NCI-H748 treated with DMSO at 0.1 percent for 48 hours (cell line): ENCODE data around the gene ATF7IP.
A peak's percentile ranks its signal among the peaks of the same experiment; 100 is the strongest.
"Not testable (repeated sequence)": the region's sequence is repeated elsewhere in the genome, so short reads cannot be mapped to it uniquely, and the experiment has no call there.

Source experiments
- DNase-seq: peaks from one replicate; lab custom pipeline; 2025; lab: John Stamatoyannopoulos, UW

The ATF7IP gene

GRCh38 chr12:14367040-14367661 lies 1.7 kb downstream of the ATF7IP start:
- DNase-seq = peak; percentile 23

- DNase-seq = no peak
Measured at GRCh38 chr12:14369311-14369710, 3.8 kb downstream of the ATF7IP start.

- DNase-seq = no peak
Measured at GRCh38 chr12:14373217-14373616, 7.7 kb downstream of the ATF7IP start.

GRCh38 chr12:14379508-14379907 lies 14.0 kb downstream of the ATF7IP start:
- DNase-seq = no peak

GRCh38 chr12:14384783-14385638 lies 19.5 kb downstream of the ATF7IP start:
- DNase-seq = no peak

- no peak for DNase-seq
Measured at GRCh38 chr12:14387219-14387871, 21.9 kb downstream of the ATF7IP start.

GRCh38 chr12:14390449-14390848 lies 25.0 kb downstream of the ATF7IP start:
- DNase-seq = no peak

GRCh38 chr12:14390870-14391530 lies 25.5 kb downstream of the ATF7IP start:
- DNase-seq = no peak

GRCh38 chr12:14393751-14394150 lies 28.3 kb downstream of the ATF7IP start:
- no peak for DNase-seq

GRCh38 chr12:14394317-14395073 lies 29.0 kb downstream of the ATF7IP start:
- DNase-seq = no peak

- DNase-seq = no peak
Measured at GRCh38 chr12:14395074-14395778, 29.7 kb downstream of the ATF7IP start.

- DNase-seq = no peak
Measured at GRCh38 chr12:14396071-14396470, 30.6 kb downstream of the ATF7IP start.

- no peak for DNase-seq
Measured at GRCh38 chr12:14399871-14400270, 34.4 kb downstream of the ATF7IP start.

- no peak for DNase-seq
Measured at GRCh38 chr12:14400599-14400998, 35.1 kb downstream of the ATF7IP start.

- DNase-seq = not testable (repeated sequence)
Measured at GRCh38 chr12:14401267-14401666, 35.8 kb downstream of the ATF7IP start.

GRCh38 chr12:14402697-14403096 lies 37.2 kb downstream of the ATF7IP start:
- DNase-seq = no peak

GRCh38 chr12:14403293-14403692 lies 37.8 kb downstream of the ATF7IP start:
- DNase-seq = no peak

- peak; percentile 72 for DNase-seq
Measured at GRCh38 chr12:14403711-14404196, 38.3 kb downstream of the ATF7IP start.

GRCh38 chr12:14405407-14405806 lies 39.9 kb downstream of the ATF7IP start:
- not testable (repeated sequence) for DNase-seq

GRCh38 chr12:14408208-14408607 lies 42.7 kb downstream of the ATF7IP start:
- no peak for DNase-seq

- DNase-seq = no peak
Measured at GRCh38 chr12:14410177-14410576, 44.7 kb downstream of the ATF7IP start.
